ENCODE results near the gene TNKS2. TPM values are rescaled to one million over a fixed set of nuclear protein-coding genes. Genes with fewer than 3 reads are reported as not detected.

TNKS2 gene
- total RNA-seq, 1 donor from 2014 or later = 13.8 TPM

- no peaks in the 10 kb centered on the region for H3K9me3 ChIP-seq (replicated peaks)
- no peak for TF ChIP-seq CTCF (IDR thresholded peaks at IDR 0.05; ENCODE audit: borderline replicate concordance)
- no peaks in the 10 kb centered on the region for H3K27me3 ChIP-seq (ENCODE audit: low read depth)
- intact Hi-C loops (cut with micrococcal nuclease) = no loop called here
- H3K4me1 ChIP-seq = peaks cover 44% of the 10 kb centered on the region
- DNase-seq = no peak
- H3K4me3 ChIP-seq = no peak overlapping the region
- no peak overlapping the region for H3K27ac ChIP-seq (replicated peaks)
- H3K36me3 ChIP-seq = peaks cover 42% of the 10 kb centered on the region
Measured at GRCh38 chr10:91813251-91813650, 15.0 kb downstream of the TNKS2 start.

GRCh38 chr10:91816981-91817380, 18.8 kb downstream of the TNKS2 start:
- H3K36me3 ChIP-seq = peaks cover 78% of the 10 kb centered on the region

GRCh38 chr10:91820144-91820543, 21.9 kb downstream of the TNKS2 start:
- no peak for TF ChIP-seq CTCF (IDR thresholded peaks at IDR 0.05; ENCODE audit: borderline replicate concordance)
- DNase-seq = no peak
- Histone ChIP-seq H3K9me3 (replicated peaks) (no peaks in the 10 kb centered on the region), H3K36me3 (peaks cover 84% of the 10 kb centered on the region), H3K27ac (replicated peaks) (no peak overlapping the region), H3K27me3 (ENCODE audit: low read depth) (no peaks in the 10 kb centered on the region), H3K4me3 (no peak overlapping the region), H3K4me1 (peaks cover 25% of the 10 kb centered on the region)
- intact Hi-C loops (cut with micrococcal nuclease) = no loop called here

More at GRCh38 chr10:91816981-91817380, 18.8 kb downstream of the TNKS2 start:
- intact Hi-C loops (cut with micrococcal nuclease) = no loop called here
- Histone ChIP-seq H3K27ac (replicated peaks) (no peak overlapping the region), H3K27me3 (ENCODE audit: low read depth) (no peaks in the 10 kb centered on the region), H3K4me3 (no peak overlapping the region), H3K4me1 (peaks cover 28% of the 10 kb centered on the region), H3K9me3 (replicated peaks) (no peaks in the 10 kb centered on the region)
- no peak for TF ChIP-seq CTCF (IDR thresholded peaks at IDR 0.05; ENCODE audit: borderline replicate concordance)
- DNase-seq = no peak

- no peak for DNase-seq
- Histone ChIP-seq H3K4me3 (no peak overlapping the region), H3K36me3 (peaks cover 95% of the 10 kb centered on the region), H3K4me1 (peaks cover 5% of the 10 kb centered on the region), H3K9me3 (replicated peaks) (no peaks in the 10 kb centered on the region), H3K27ac (replicated peaks) (no peak overlapping the region), H3K27me3 (ENCODE audit: low read depth) (no peaks in the 10 kb centered on the region)
- TF ChIP-seq CTCF (IDR thresholded peaks at IDR 0.05; ENCODE audit: borderline replicate concordance) = no peak
- intact Hi-C loops (cut with micrococcal nuclease) = no loop called here
Measured at GRCh38 chr10:91824076-91824475, 25.9 kb downstream of the TNKS2 start.

- H3K4me1 ChIP-seq = peaks cover under 1% of the 10 kb centered on the region
- no peaks in the 10 kb centered on the region for H3K9me3 ChIP-seq (replicated peaks)
- intact Hi-C loops (cut with micrococcal nuclease) = no loop called here
- H3K36me3 ChIP-seq = peaks cover 97% of the 10 kb centered on the region
- no peak for TF ChIP-seq CTCF (IDR thresholded peaks at IDR 0.05; ENCODE audit: borderline replicate concordance)
- DNase-seq = no peak
- H3K4me3 ChIP-seq = no peak overlapping the region
- no peak overlapping the region for H3K27ac ChIP-seq (replicated peaks)
- H3K27me3 ChIP-seq (ENCODE audit: low read depth) = no peaks in the 10 kb centered on the region
Measured at GRCh38 chr10:91829268-91829667, 31.0 kb downstream of the TNKS2 start.

GRCh38 chr10:91838199-91838598, 40.0 kb downstream of the TNKS2 start:
- no peak for TF ChIP-seq CTCF (IDR thresholded peaks at IDR 0.05; ENCODE audit: borderline replicate concordance)
- no peak overlapping the region for H3K4me3 ChIP-seq
- H3K4me1 ChIP-seq = no peaks in the 10 kb centered on the region
- no peak overlapping the region for H3K27ac ChIP-seq (replicated peaks)
- no peaks in the 10 kb centered on the region for H3K27me3 ChIP-seq (ENCODE audit: low read depth)
- H3K9me3 ChIP-seq (replicated peaks) = no peaks in the 10 kb centered on the region
- DNase-seq = no peak
- intact Hi-C loops (cut with micrococcal nuclease) = no loop called here
- peaks cover 96% of the 10 kb centered on the region for H3K36me3 ChIP-seq

Measured in left ventricle myocardium inferior (tissue), 1 donor.